ENCODE data around the gene ROR2.
A peak's percentile ranks its signal among the peaks of the same experiment; 100 is the strongest.
"Not testable (repeated sequence)": the region's sequence is repeated elsewhere in the genome, so short reads cannot be mapped to it uniquely, and the experiment has no call there.

Gene ROR2

GRCh38 chr9:91923145-91923544 is 26.9 kb downstream of the ROR2 start:
- no peak for DNase-seq (ENCODE audit: low read depth)

GRCh38 chr9:91921371-91921770 is 28.7 kb downstream of the ROR2 start:
- DNase-seq (ENCODE audit: low read depth) = no peak

- no peak for DNase-seq (ENCODE audit: low read depth)
Observed at GRCh38 chr9:91920630-91921350, 29.2 kb downstream of the ROR2 start.

GRCh38 chr9:91919621-91920020 is 30.4 kb downstream of the ROR2 start:
- no peak for DNase-seq (ENCODE audit: low read depth)

GRCh38 chr9:91917436-91917835 is 32.6 kb downstream of the ROR2 start:
- no peak for DNase-seq (ENCODE audit: low read depth)

- DNase-seq (ENCODE audit: low read depth) = no peak
Observed at GRCh38 chr9:91915524-91916263, 34.3 kb downstream of the ROR2 start.

- no peak for DNase-seq (ENCODE audit: low read depth)
Observed at GRCh38 chr9:91914937-91915336, 35.1 kb downstream of the ROR2 start.

GRCh38 chr9:91914404-91914803 is 35.6 kb downstream of the ROR2 start:
- DNase-seq (ENCODE audit: low read depth) = no peak

GRCh38 chr9:91913986-91914385 is 36.0 kb downstream of the ROR2 start:
- DNase-seq (ENCODE audit: low read depth) = no peak

- no peak for DNase-seq (ENCODE audit: low read depth)
Observed at GRCh38 chr9:91913096-91913495, 36.9 kb downstream of the ROR2 start.

- DNase-seq (ENCODE audit: low read depth) = no peak
Observed at GRCh38 chr9:91911657-91912056, 38.4 kb downstream of the ROR2 start.

- DNase-seq (ENCODE audit: low read depth) = not testable (repeated sequence)
Observed at GRCh38 chr9:91909256-91909655, 40.8 kb downstream of the ROR2 start.

- DNase-seq (ENCODE audit: low read depth) = no peak
Observed at GRCh38 chr9:91908746-91909145, 41.3 kb downstream of the ROR2 start.

GRCh38 chr9:91908293-91908623 is 41.8 kb downstream of the ROR2 start:
- no peak for DNase-seq (ENCODE audit: low read depth)

- no peak for DNase-seq (ENCODE audit: low read depth)
Observed at GRCh38 chr9:91907484-91908292, 42.3 kb downstream of the ROR2 start.

- peak; percentile 9 for DNase-seq (ENCODE audit: low read depth)
Observed at GRCh38 chr9:91905991-91906469, 44.0 kb downstream of the ROR2 start.

GRCh38 chr9:91905237-91905650 is 44.8 kb downstream of the ROR2 start:
- DNase-seq (ENCODE audit: low read depth) = no peak

GRCh38 chr9:91904588-91905236 is 45.3 kb downstream of the ROR2 start:
- DNase-seq (ENCODE audit: low read depth) = no peak

- no peak for DNase-seq (ENCODE audit: low read depth)
Observed at GRCh38 chr9:91903126-91903911, 46.7 kb downstream of the ROR2 start.

- DNase-seq (ENCODE audit: low read depth) = no peak
Observed at GRCh38 chr9:91902475-91903125, 47.4 kb downstream of the ROR2 start.

GRCh38 chr9:91900797-91901177 is 49.2 kb downstream of the ROR2 start:
- DNase-seq (ENCODE audit: low read depth) = no peak
